Tibial nerve (tissue), 4 donors: Measurements from ENCODE around the gene EFCAB7. TPM values are rescaled to one million over a fixed set of nuclear protein-coding genes. Genes with fewer than 3 reads are reported as not detected.
A peak's percentile ranks its signal among the peaks of the same experiment; 100 is the strongest.
"Not testable (repeated sequence)": the region's sequence is repeated elsewhere in the genome, so short reads cannot be mapped to it uniquely, and the experiment has no call there.

Experiments
- DNase-seq, 2 donors: peaks; one replicate each; pipeline ENCODE4 v3.0.0-alpha.2; 2019; ENCODE audit warnings: low spot score in 2 of 2
- H3K27ac ChIP-seq, 4 donors: fragments of 200-600 bp; sonication (generic) in 3 of 4; one replicate each; pipeline ENCODE4 v1.5.1; 2017 to 2019; ENCODE audit warnings: mild to moderate bottlenecking in 1 of 4
- H3K27me3 ChIP-seq, 2 donors: fragments of 200-600 bp; sonication (generic) in 1 of 2; one replicate each; pipeline versions ENCODE4 v1.5.1 to v1.6.0; 2017 to 2019
- H3K36me3 ChIP-seq, 3 donors: fragments of 200-600 bp; sonication (generic); one replicate each; pipeline ENCODE4 v1.5.1; 2018 to 2019
- H3K4me1 ChIP-seq, 4 donors: fragments of 200-600 bp; sonication (generic) in 3 of 4; one replicate each; pipeline ENCODE4 v1.5.1; 2017 to 2019
- H3K4me3 ChIP-seq, 4 donors: fragments of 200-600 bp; sonication (generic) in 3 of 4; one replicate each; pipeline ENCODE4 v1.5.1; 2017 to 2019; ENCODE audit warnings: mild to moderate bottlenecking in 1 of 4, moderate library complexity in 1 of 4
- H3K9me3 ChIP-seq, 4 donors: fragments of 200-600 bp; sonication (generic) in 3 of 4; one replicate each; pipeline ENCODE4 v1.5.1; 2017 to 2019
- CTCF ChIP-seq, 5 experiments: fragments of 200-600 bp in 3 of 5; fragments of 450-650 bp in 2 of 5; sonication (generic) in 3 of 5; IDR thresholded peaks; one replicate each; pipeline ENCODE4 v1.5.1; 2016 to 2019; ENCODE audit warnings: antibody characterized with exemption in 5 of 5, mild to moderate bottlenecking in 3 of 5, moderate library complexity in 2 of 5
- EP300 ChIP-seq, 2 donors: sonication (generic); formaldehyde crosslinking; IDR thresholded peaks; one replicate each; pipeline ENCODE4 v1.6.1; 2017; ENCODE audit warnings: antibody characterized with exemption in 2 of 2, mild to moderate bottlenecking in 1 of 2
- POLR2A ChIP-seq, 2 donors: fragments of 450-650 bp; IDR thresholded peaks; one replicate each; pipeline ENCODE4 v1.6.1; 2017; ENCODE audit warnings: antibody characterized with exemption in 2 of 2, mild to moderate bottlenecking in 2 of 2, moderate library complexity in 2 of 2
- WGBS, 2 donors: methylation state at CpG; one replicate each; pipeline ENCODE4 v1.1.5; 2018; 5-methylcytosine and 5-hydroxymethylcytosine counted together
- total RNA-seq, 4 donors: library from RNA; depleted of rRNA; stranded (reverse); fragments of >200 nt; gene quantifications; one replicate each; pipeline ENCODE4 v1.1.0, GENCODE V29; 2016

Gene EFCAB7
- total RNA-seq, 4 donors from 2014 or later = 8.2 to 12.2 (median 10.2) TPM

GRCh38 chr1:63569640-63570316, 46.5 kb downstream of the EFCAB7 start:
- no peak for DNase-seq
- Histone ChIP-seq H3K27me3 (no peaks in the 10 kb centered on the region), H3K27ac (no peak overlapping the region), H3K4me1 (no peaks in the 10 kb centered on the region), H3K36me3 (peaks cover 0 to 11% (median 0%) of the 10 kb centered on the region in 3 donors), H3K9me3 (no peaks in the 10 kb centered on the region), H3K4me3 (no peak overlapping the region)
- WGBS, 2 donors = 85 to 91% methylated on average over 3 of the region's 3 CpGs
- TF ChIP-seq EP300 (IDR thresholded peaks at IDR 0.05) (no peak), POLR2A (IDR thresholded peaks at IDR 0.05) (no peak)

- 88 to 90% methylated on average over 8 of the region's 8 CpGs for WGBS, 2 donors
- H3K36me3 ChIP-seq, H3K27me3 ChIP-seq, H3K27ac ChIP-seq, H3K4me1 ChIP-seq, H3K4me3 ChIP-seq, H3K9me3 ChIP-seq, DNase-seq: not testable (repeated sequence)
Measured at GRCh38 chr1:63572686-63573085, 49.4 kb downstream of the EFCAB7 start.

- H3K27ac ChIP-seq, H3K4me1 ChIP-seq, H3K4me3 ChIP-seq, H3K27me3 ChIP-seq, H3K36me3 ChIP-seq, DNase-seq, H3K9me3 ChIP-seq: not testable (repeated sequence)
- WGBS, 2 donors = 80 to 81% methylated on average over 2 of the region's 2 CpGs
Measured at GRCh38 chr1:63574203-63574796, 51.0 kb downstream of the EFCAB7 start.

- peak in 1 of 2 donors; percentile 67 for DNase-seq
- Histone ChIP-seq H3K9me3 (peaks cover 0 to 3% (median under 1%) of the 10 kb centered on the region in 4 donors), H3K36me3 (no peaks in the 10 kb centered on the region), H3K27me3 (no peaks in the 10 kb centered on the region), H3K27ac (no peak overlapping the region), H3K4me1 (no peaks in the 10 kb centered on the region), H3K4me3 (no peak overlapping the region)
- TF ChIP-seq POLR2A (IDR thresholded peaks at IDR 0.05) (no peak), EP300 (IDR thresholded peaks at IDR 0.05) (no peak), CTCF (IDR thresholded peaks at IDR 0.05) (peak; percentile 64 to 88 (median 68))
- WGBS, 2 donors = 71 to 73% methylated on average over 4 of the region's 4 CpGs
Measured at GRCh38 chr1:63575340-63575826, 52.1 kb downstream of the EFCAB7 start.

GRCh38 chr1:63586326-63586725, 63.0 kb downstream of the EFCAB7 start:
- not testable (repeated sequence) for H3K27ac ChIP-seq, DNase-seq, H3K27me3 ChIP-seq, H3K4me1 ChIP-seq, H3K4me3 ChIP-seq
- 86% methylated on average over 1 of the region's 1 CpG for WGBS, 2 donors
- H3K9me3 ChIP-seq = peaks cover 0 to 14% (median 2%) of the 10 kb centered on the region in 4 donors
- H3K36me3 ChIP-seq = peaks cover 0 to 14% (median 0%) of the 10 kb centered on the region in 3 donors

GRCh38 chr1:63590166-63590560, 66.8 kb downstream of the EFCAB7 start:
- H3K27me3 ChIP-seq = no peaks in the 10 kb centered on the region
- TF ChIP-seq EP300 (IDR thresholded peaks at IDR 0.05) = no peak
- TF ChIP-seq POLR2A (IDR thresholded peaks at IDR 0.05) = no peak
- no peak for TF ChIP-seq CTCF (IDR thresholded peaks at IDR 0.05)
- WGBS, 2 donors = 63% methylated on average over 3 of the region's 3 CpGs
- DNase-seq = no peak
- H3K4me1 ChIP-seq = peaks cover 0 to 18% (median 0%) of the 10 kb centered on the region in 4 donors
- no peaks in the 10 kb centered on the region for H3K9me3 ChIP-seq
- H3K27ac ChIP-seq = no peak overlapping the region
- no peaks in the 10 kb centered on the region for H3K36me3 ChIP-seq
- H3K4me3 ChIP-seq = no peak overlapping the region

GRCh38 chr1:63592536-63593302, 69.4 kb downstream of the EFCAB7 start:
- Histone ChIP-seq H3K27ac (peak overlapping the region; percentile 23 to 90 (median 86)), H3K4me1 (peaks cover 0 to 18% (median 0%) of the 10 kb centered on the region in 4 donors), H3K27me3 (no peaks in the 10 kb centered on the region), H3K9me3 (no peaks in the 10 kb centered on the region), H3K36me3 (no peaks in the 10 kb centered on the region), H3K4me3 (peak overlapping the region; percentile 41 to 81 (median 78))
- no peak for TF ChIP-seq CTCF (IDR thresholded peaks at IDR 0.05)
- TF ChIP-seq POLR2A (IDR thresholded peaks at IDR 0.05) = no peak
- TF ChIP-seq EP300 (IDR thresholded peaks at IDR 0.05) = no peak
- 30 to 31% methylated on average over 16 to 18 of the region's 18 CpGs for WGBS, 2 donors
- DNase-seq = no peak
